Keratinocyte (primary cell): ENCODE data around the gene ZFYVE28.

Experiments
- EZH2 ChIP-seq: IDR thresholded peaks from one replicate; pipeline ENCODE4 v1.6.1; 2012; ENCODE audit warnings: inconsistent platforms, mild to moderate bottlenecking, low read length, moderate library complexity
- TF ChIP-seq, protein P1 (sequence below), 3 experiments: IDR thresholded peaks in 1 of 3; conservative IDR thresholded peaks in 1 of 3; optimal IDR thresholded peaks in 1 of 3; 2 replicates in 2 of 3; 3 replicates in 1 of 3; pipeline versions ENCODE3 to v1.5.1; 2011; ENCODE audit warnings: low read length in 3 of 3, mild to moderate bottlenecking in 3 of 3, moderate library complexity in 2 of 3, control low read depth in 1 of 3, inconsistent platforms in 1 of 3; ENCODE audit not compliant: insufficient read depth in 2 of 3; ENCODE audit errors: extremely low read depth in 1 of 3

DNA sequence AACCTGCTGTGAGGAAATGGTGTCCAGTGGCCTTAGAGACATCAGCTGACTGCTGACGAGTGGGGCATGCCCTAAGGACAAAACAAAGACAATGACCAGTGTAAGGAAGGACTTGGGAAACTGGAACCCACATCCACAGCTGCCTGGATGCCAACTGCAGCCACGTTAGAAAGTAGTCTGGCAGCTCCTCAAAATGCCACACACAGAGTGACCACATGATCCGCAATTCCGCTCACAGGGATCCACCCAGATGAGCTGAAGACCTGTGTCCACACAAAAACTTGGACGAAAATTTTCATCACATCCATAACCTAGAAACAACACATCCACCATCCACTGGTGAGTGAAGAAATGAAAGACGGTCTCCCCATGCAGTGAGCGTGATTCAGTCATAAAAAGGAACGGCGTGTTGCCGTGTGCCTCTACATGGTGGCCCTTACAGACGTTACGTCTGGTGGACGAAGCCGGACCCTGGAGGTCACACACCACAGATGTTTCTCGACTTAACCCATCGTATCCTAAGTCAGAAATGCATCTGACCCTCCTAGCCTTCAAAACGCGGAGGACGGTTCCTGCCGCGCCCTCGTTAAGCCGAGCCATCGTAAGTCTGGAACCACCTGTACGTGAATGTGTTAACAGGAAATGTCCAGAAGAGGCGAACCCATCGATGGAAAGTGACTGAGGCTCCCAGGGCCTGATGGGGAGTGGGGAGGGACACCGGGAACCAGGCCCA, 115.9 kb downstream of the ZFYVE28 start:
- TF ChIP-seq EZH2 = no peak
- TF ChIP-seq, protein P1, sequence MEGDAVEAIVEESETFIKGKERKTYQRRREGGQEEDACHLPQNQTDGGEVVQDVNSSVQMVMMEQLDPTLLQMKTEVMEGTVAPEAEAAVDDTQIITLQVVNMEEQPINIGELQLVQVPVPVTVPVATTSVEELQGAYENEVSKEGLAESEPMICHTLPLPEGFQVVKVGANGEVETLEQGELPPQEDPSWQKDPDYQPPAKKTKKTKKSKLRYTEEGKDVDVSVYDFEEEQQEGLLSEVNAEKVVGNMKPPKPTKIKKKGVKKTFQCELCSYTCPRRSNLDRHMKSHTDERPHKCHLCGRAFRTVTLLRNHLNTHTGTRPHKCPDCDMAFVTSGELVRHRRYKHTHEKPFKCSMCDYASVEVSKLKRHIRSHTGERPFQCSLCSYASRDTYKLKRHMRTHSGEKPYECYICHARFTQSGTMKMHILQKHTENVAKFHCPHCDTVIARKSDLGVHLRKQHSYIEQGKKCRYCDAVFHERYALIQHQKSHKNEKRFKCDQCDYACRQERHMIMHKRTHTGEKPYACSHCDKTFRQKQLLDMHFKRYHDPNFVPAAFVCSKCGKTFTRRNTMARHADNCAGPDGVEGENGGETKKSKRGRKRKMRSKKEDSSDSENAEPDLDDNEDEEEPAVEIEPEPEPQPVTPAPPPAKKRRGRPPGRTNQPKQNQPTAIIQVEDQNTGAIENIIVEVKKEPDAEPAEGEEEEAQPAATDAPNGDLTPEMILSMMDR (optimal IDR thresholded peaks at IDR 0.05 in 1 of 3, IDR thresholded peaks at IDR 0.05 in 1 of 3, conservative IDR thresholded peaks at IDR 0.05 in 1 of 3; ENCODE audit: extremely low read depth in 1 of 3, insufficient read depth in 2 of 3, low read length in 3 of 3) = no peak
